ENCODE data around the gene TM2D1. TPM values are rescaled to one million over a fixed set of nuclear protein-coding genes. Genes with fewer than 3 reads are reported as not detected.

Gene TM2D1
- total and polyA plus RNA-seq, 4 donors: 13.7 to 33.4 (median 25.7) TPM

- no peak for DNase-seq (ENCODE audit: low spot score)
- Histone ChIP-seq H3K9me3 (ENCODE audit: control insufficient read depth in 4 of 4, low read length in 3 of 4) (no peaks in the 10 kb centered on the region), H3K27ac (ENCODE audit: low read depth in 1 of 2, low read length in 2 of 2) (no peak overlapping the region), H3K36me3 (ENCODE audit: control insufficient read depth in 4 of 4, insufficient read depth in 3 of 4, low read depth in 1 of 4, low read length in 3 of 4) (no peaks in the 10 kb centered on the region), H3K4me3 (ENCODE audit: low read depth in 1 of 3, low read length in 3 of 3) (no peak overlapping the region), H3K4me1 (ENCODE audit: control insufficient read depth in 4 of 4, insufficient read depth in 4 of 4, low read length in 3 of 4) (peaks cover 0 to 2% (median 0%) of the 10 kb centered on the region in 4 donors), H3K27me3 (ENCODE audit: control insufficient read depth in 4 of 4, insufficient read depth in 4 of 4, low read length in 3 of 4) (no peaks in the 10 kb centered on the region), H3K9ac (ENCODE audit: low read depth in 1 of 2, low read length in 2 of 2) (no peak overlapping the region)
- 95% methylated on average over 2 of the region's 2 CpGs for WGBS
- TF ChIP-seq YY1 (IDR thresholded peaks at IDR 0.05) (no peak), GABPA (IDR thresholded peaks at IDR 0.05 in 1 of 2, conservative IDR thresholded peaks at IDR 0.05 in 1 of 2) (no peak), HNF4G (IDR thresholded peaks at IDR 0.05) (no peak), ATF3 (IDR thresholded peaks at IDR 0.05) (no peak), MAX (IDR thresholded peaks at IDR 0.05) (no peak), RAD21 (IDR thresholded peaks at IDR 0.05) (no peak), ZBTB33 (IDR thresholded peaks at IDR 0.05) (no peak), JUND (IDR thresholded peaks at IDR 0.05) (no peak), RXRA (IDR thresholded peaks at IDR 0.05) (no peak), NR2F2 (IDR thresholded peaks at IDR 0.05) (no peak), SP1 (IDR thresholded peaks at IDR 0.05) (no peak), REST (IDR thresholded peaks at IDR 0.05) (no peak), FOXA2 (IDR thresholded peaks at IDR 0.05) (no peak)
Measured at GRCh38 chr1:61647142-61647541, 77.8 kb downstream of the TM2D1 start.

GRCh38 chr1:61645476-61645875 lies 79.5 kb downstream of the TM2D1 start:
- TF ChIP-seq JUND (IDR thresholded peaks at IDR 0.05) (no peak), MAX (IDR thresholded peaks at IDR 0.05) (no peak), EGR1 (IDR thresholded peaks at IDR 0.05; ENCODE audit: low read depth in 2 of 2) (no peak), NR2F2 (IDR thresholded peaks at IDR 0.05) (no peak), YY1 (IDR thresholded peaks at IDR 0.05) (no peak)
- Histone ChIP-seq H3K27ac (ENCODE audit: low read depth in 1 of 2, low read length in 2 of 2) (no peak overlapping the region), H3K9me3 (ENCODE audit: control insufficient read depth in 4 of 4, low read length in 3 of 4) (no peaks in the 10 kb centered on the region), H3K27me3 (ENCODE audit: control insufficient read depth in 4 of 4, insufficient read depth in 4 of 4, low read length in 3 of 4) (no peaks in the 10 kb centered on the region), H3K36me3 (ENCODE audit: control insufficient read depth in 4 of 4, insufficient read depth in 3 of 4, low read depth in 1 of 4, low read length in 3 of 4) (no peaks in the 10 kb centered on the region), H3K9ac (ENCODE audit: low read depth in 1 of 2, low read length in 2 of 2) (no peak overlapping the region), H3K4me1 (ENCODE audit: control insufficient read depth in 4 of 4, insufficient read depth in 4 of 4, low read length in 3 of 4) (peaks cover 0 to 2% (median 0%) of the 10 kb centered on the region in 4 donors), H3K4me3 (ENCODE audit: low read depth in 1 of 3, low read length in 3 of 3) (no peak overlapping the region)
- WGBS: 96% methylated on average over 4 of the region's 4 CpGs
- no peak for DNase-seq (ENCODE audit: low spot score)

Measured in liver (tissue), 9 donors.